ENCODE results near the gene PPP1R12A. TPM values are rescaled to one million over a fixed set of nuclear protein-coding genes. Genes with fewer than 3 reads are reported as not detected.

The PPP1R12A gene
- total RNA-seq, 3 donors from 2014 or later (not counting 1 experiment from before 2014, with no cell fraction given): 145 to 192 (median 185) TPM

DNA sequence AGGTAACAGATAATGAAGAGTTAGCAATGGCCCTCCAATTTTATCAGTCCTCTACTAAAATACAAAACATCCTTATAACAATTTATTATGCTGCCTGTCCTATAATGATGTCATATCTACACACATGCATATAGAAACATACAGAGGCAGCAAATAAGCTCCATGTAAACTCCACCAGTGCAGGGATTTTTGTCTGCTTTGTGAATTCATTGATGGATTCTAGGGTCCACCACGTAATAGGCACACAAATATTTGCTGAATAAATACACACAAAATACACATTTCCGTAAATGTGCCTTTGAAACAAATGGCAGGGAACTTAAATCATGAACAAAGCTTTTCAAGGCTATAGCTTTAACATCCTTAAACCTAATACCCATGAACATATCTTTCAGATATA is 34.7 kb downstream of the PPP1R12A start:
- H3K4me3 Mint-ChIP-seq: no peak overlapping the region
- no peak for ATAC-seq

DNA sequence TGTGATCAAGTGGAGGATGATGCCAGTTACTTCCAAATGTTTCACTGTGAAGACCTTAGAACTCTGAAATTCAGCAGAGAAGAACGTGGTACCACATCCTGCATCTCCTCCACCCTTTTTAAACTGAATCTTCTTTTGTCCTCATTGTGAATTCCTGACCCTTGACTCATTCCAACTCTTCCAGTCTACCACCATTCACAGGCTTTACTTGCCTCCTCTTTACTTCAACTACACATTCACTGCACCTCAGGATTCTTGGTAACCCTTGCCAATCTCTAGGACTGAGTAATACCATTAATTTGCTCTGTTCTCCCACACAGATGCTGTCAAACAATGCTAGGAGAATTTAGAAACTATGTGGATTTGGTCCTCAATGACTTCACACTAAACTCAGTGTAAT is 37.3 kb downstream of the PPP1R12A start:
- no peak overlapping the region for H3K4me3 ChIP-seq (ENCODE audit: low read length)
- intact Hi-C loops (cut with micrococcal nuclease): no loop called here
- H3K4me1 Mint-ChIP-seq: peaks cover 73 to 83% of the 10 kb centered on the region in 2 donors
- TF ChIP-seq, protein P1, sequence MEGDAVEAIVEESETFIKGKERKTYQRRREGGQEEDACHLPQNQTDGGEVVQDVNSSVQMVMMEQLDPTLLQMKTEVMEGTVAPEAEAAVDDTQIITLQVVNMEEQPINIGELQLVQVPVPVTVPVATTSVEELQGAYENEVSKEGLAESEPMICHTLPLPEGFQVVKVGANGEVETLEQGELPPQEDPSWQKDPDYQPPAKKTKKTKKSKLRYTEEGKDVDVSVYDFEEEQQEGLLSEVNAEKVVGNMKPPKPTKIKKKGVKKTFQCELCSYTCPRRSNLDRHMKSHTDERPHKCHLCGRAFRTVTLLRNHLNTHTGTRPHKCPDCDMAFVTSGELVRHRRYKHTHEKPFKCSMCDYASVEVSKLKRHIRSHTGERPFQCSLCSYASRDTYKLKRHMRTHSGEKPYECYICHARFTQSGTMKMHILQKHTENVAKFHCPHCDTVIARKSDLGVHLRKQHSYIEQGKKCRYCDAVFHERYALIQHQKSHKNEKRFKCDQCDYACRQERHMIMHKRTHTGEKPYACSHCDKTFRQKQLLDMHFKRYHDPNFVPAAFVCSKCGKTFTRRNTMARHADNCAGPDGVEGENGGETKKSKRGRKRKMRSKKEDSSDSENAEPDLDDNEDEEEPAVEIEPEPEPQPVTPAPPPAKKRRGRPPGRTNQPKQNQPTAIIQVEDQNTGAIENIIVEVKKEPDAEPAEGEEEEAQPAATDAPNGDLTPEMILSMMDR (IDR thresholded peaks at IDR 0.05): no peak
- H3K9me3 Mint-ChIP-seq: no peaks in the 10 kb centered on the region
- WGBS (ENCODE audit: insufficient coverage): 43% methylated on average over 1 of the region's 1 CpG
- H3K4me1 ChIP-seq (ENCODE audit: control insufficient read depth, insufficient read depth, low read length): no peaks in the 10 kb centered on the region
- H3K4me3 Mint-ChIP-seq: no peak overlapping the region
- peak overlapping the region; percentile 2 to 3 for H3K27ac Mint-ChIP-seq
- peaks cover 3% of the 10 kb centered on the region for H3K36me3 ChIP-seq (ENCODE audit: control insufficient read depth, insufficient read depth, low read length)
- ATAC-seq (no peak), DNase-seq (no peak)
- H3K36me3 Mint-ChIP-seq: no peaks in the 10 kb centered on the region
- no peaks in the 10 kb centered on the region for H3K27me3 ChIP-seq (ENCODE audit: control insufficient read depth, insufficient read depth, low read length)
- H3K27ac ChIP-seq (ENCODE audit: low read length): no peak overlapping the region
- H3K9me3 ChIP-seq (ENCODE audit: control insufficient read depth, insufficient read depth, low read length): no peaks in the 10 kb centered on the region
- no peaks in the 10 kb centered on the region for H3K27me3 Mint-ChIP-seq (ENCODE audit: low read depth in 2 of 2)

More for the DNA sequence above, 34.7 kb downstream of the PPP1R12A start:
- Histone ChIP-seq H3K4me1 (ENCODE audit: control insufficient read depth, insufficient read depth, low read length) (no peaks in the 10 kb centered on the region), H3K36me3 (ENCODE audit: control insufficient read depth, insufficient read depth, low read length) (peaks cover 3% of the 10 kb centered on the region), H3K4me3 (ENCODE audit: low read length) (no peak overlapping the region), H3K27me3 (ENCODE audit: control insufficient read depth, insufficient read depth, low read length) (no peaks in the 10 kb centered on the region), H3K9me3 (ENCODE audit: control insufficient read depth, insufficient read depth, low read length) (no peaks in the 10 kb centered on the region), H3K27ac (ENCODE audit: low read length) (no peak overlapping the region)
- no peak for DNase-seq
- peaks cover 79 to 83% of the 10 kb centered on the region in 2 donors for H3K4me1 Mint-ChIP-seq
- intact Hi-C loops (cut with micrococcal nuclease): no loop called here
- peak overlapping the region; percentile 42 to 46 for H3K27ac Mint-ChIP-seq
- no peaks in the 10 kb centered on the region for H3K36me3 Mint-ChIP-seq
- 100% methylated on average over 2 of the region's 2 CpGs for WGBS (ENCODE audit: insufficient coverage)
- TF ChIP-seq, protein P1 (IDR thresholded peaks at IDR 0.05): no peak
- H3K9me3 Mint-ChIP-seq: no peaks in the 10 kb centered on the region
- H3K27me3 Mint-ChIP-seq (ENCODE audit: low read depth in 2 of 2): no peaks in the 10 kb centered on the region

DNA sequence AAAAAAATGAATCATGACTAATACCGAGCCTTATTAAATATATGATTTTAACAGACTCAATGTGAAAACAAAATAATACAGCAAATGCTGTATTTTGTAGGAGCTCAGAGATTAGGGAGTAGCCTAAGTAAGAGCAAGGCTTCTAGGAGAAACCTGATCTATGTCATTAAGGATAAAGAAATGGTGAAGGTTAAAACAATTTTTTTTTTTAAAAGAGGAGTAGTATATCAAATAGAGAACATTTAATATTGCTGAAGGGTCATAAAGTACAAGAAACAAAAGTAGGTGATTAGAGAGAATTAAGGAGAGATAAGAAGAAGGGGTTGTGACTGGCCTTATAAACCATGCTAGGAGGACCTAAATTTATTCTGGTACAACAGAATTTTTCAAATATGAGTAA is 39.1 kb downstream of the PPP1R12A start:
- Mint-ChIP-seq H3K9me3 (no peaks in the 10 kb centered on the region), H3K27me3 (ENCODE audit: low read depth in 2 of 2) (no peaks in the 10 kb centered on the region), H3K4me1 (peaks cover 74 to 76% of the 10 kb centered on the region in 2 donors), H3K36me3 (no peaks in the 10 kb centered on the region), H3K27ac (peak overlapping the region in 1 of 2 donors; percentile 30), H3K4me3 (no peak overlapping the region)
- no peaks in the 10 kb centered on the region for H3K9me3 ChIP-seq (ENCODE audit: control insufficient read depth, insufficient read depth, low read length)
- TF ChIP-seq, protein P1 (IDR thresholded peaks at IDR 0.05): no peak
- no peak overlapping the region for H3K4me3 ChIP-seq (ENCODE audit: low read length)
- intact Hi-C loops (cut with micrococcal nuclease): no loop called here
- WGBS (ENCODE audit: insufficient coverage): no CpG with 5 or more reads among the region's 1 CpG
- no peaks in the 10 kb centered on the region for H3K4me1 ChIP-seq (ENCODE audit: control insufficient read depth, insufficient read depth, low read length)
- no peak for DNase-seq
- ATAC-seq: no peak
- H3K27me3 ChIP-seq (ENCODE audit: control insufficient read depth, insufficient read depth, low read length): no peaks in the 10 kb centered on the region
- H3K36me3 ChIP-seq (ENCODE audit: control insufficient read depth, insufficient read depth, low read length): peaks cover 3% of the 10 kb centered on the region
- H3K27ac ChIP-seq (ENCODE audit: low read length): no peak overlapping the region

DNA sequence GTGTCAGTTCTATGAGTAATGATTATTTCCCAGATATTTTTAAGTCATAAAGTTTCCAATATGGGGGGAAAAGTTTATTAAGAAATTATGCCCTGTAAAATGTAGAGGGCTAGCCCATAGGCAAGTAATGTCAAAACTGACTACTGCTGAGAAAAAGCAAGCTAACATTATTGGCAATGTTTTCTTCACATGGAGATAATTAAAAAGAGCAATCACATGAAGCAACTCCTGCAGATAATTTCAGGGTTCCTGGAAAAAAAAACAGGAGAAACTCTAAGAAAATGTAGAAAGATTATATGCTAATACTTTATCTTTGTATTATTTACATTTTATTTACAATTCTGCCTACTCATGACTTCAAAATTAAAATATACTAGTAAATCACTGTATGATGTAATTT is 39.8 kb downstream of the PPP1R12A start:
- no peaks in the 10 kb centered on the region for H3K27me3 ChIP-seq (ENCODE audit: control insufficient read depth, insufficient read depth, low read length)
- intact Hi-C loops (cut with micrococcal nuclease): no loop called here
- ATAC-seq (no peak), DNase-seq (no peak)
- Mint-ChIP-seq H3K4me1 (peaks cover 74 to 76% of the 10 kb centered on the region in 2 donors), H3K36me3 (no peaks in the 10 kb centered on the region), H3K27me3 (ENCODE audit: low read depth in 2 of 2) (no peaks in the 10 kb centered on the region), H3K4me3 (no peak overlapping the region), H3K27ac (peak overlapping the region in 1 of 2 donors; percentile 14), H3K9me3 (no peaks in the 10 kb centered on the region)
- TF ChIP-seq, protein P1 (IDR thresholded peaks at IDR 0.05): no peak
- H3K27ac ChIP-seq (ENCODE audit: low read length): no peak overlapping the region
- no peaks in the 10 kb centered on the region for H3K4me1 ChIP-seq (ENCODE audit: control insufficient read depth, insufficient read depth, low read length)
- H3K9me3 ChIP-seq (ENCODE audit: control insufficient read depth, insufficient read depth, low read length): no peaks in the 10 kb centered on the region
- H3K4me3 ChIP-seq (ENCODE audit: low read length): no peak overlapping the region
- peaks cover 2% of the 10 kb centered on the region for H3K36me3 ChIP-seq (ENCODE audit: control insufficient read depth, insufficient read depth, low read length)

Data from natural killer cell (primary cell).